ENCODE measurements around the gene FRZB.

The FRZB gene

DNA sequence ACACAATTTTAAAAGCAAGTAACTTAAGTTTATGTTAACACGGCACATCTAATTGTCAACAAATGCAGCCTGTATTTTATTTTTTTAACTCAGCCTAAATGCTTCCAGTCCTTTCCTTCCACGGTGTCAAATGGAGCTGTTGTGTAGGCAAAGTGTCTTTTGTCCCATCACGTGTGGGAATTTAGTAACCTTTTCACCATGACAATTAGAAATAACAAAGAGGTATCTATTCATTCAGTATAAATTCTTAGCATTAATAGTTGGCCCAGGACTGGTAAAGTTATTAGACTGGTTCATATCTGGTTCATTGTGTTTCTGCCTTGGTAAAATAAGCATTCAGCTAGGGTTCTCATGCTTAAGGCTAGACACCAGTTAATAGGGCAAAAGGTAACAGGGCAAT is 47.9 kb downstream of the FRZB start:
- in situ Hi-C loops (cut with MboI; ENCODE audit: low pct_unique_long_range_greater_than_20kb, low sequenced_read_pairs) = no loop called here
- DNase-seq = no peak

DNA sequence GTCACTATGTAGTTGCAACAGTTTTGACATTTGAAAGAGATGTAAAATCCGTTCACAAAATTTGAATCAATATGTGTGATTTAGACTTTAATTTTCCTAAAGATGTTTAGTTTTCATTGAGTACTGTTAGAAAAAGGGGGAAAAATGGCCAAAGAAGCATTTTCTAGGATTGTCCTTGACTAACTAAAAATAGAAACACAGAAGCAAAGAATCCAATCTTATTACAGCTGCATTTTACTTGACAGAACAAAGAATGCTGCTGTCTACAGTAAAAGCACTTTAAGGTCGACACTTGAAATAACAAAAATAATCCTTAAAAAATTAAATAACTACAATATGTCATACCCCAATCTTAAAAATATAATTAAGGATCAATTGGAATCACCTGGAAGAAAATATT is 48.9 kb downstream of the FRZB start:
- DNase-seq = no peak
- in situ Hi-C loops (cut with MboI; ENCODE audit: low pct_unique_long_range_greater_than_20kb, low sequenced_read_pairs) = no loop called here

GRCh38 chr2:182816866-182817265 is 49.6 kb downstream of the FRZB start:
- no peak for DNase-seq
- in situ Hi-C loops (cut with MboI; ENCODE audit: low pct_unique_long_range_greater_than_20kb, low sequenced_read_pairs) = no loop called here

GRCh38 chr2:182814804-182815203 is 51.6 kb downstream of the FRZB start:
- no peak for DNase-seq
- in situ Hi-C loops (cut with MboI; ENCODE audit: low pct_unique_long_range_greater_than_20kb, low sequenced_read_pairs) = no loop called here

DNA sequence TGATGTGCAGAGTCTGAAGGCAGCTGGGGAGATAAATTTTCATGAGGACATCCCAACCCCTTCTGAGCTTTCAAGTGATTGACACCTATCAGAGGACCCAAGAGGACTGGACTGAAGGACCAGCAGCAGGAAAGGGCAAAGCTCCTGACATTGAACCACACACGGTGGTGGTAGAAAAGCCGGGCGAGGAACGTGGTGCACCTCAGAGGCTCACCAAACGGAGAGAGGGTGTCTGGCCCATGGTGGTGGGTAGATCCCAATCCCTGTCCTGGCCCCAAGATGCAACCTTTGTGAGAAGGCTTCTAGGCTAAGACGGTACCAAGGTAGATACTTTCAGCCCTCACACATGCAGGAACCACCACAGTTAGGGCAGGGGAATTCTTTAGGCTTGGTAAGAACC is 52.1 kb downstream of the FRZB start:
- in situ Hi-C loops (cut with MboI; ENCODE audit: low pct_unique_long_range_greater_than_20kb, low sequenced_read_pairs) = no loop called here

DNA sequence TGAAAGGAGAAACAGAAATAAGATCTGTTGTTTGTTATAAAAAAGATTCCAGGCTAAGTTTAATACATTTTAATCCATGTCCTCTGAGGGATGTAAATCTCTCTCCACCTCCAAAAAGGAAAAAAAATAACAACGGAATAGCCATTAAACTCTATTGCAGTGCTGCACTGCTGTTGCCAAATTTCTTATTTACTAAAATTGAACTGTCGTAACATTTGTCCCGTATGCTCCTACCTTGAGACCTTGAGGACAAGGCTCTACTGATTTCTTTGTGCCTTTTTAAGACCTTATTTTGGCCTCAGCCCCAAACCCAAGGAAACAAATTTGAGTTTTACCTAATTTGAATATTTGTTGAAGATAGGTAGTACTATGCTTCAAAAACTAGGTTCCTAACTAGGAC is 56.4 kb downstream of the FRZB start:
- DNase-seq = no peak
- in situ Hi-C loops (cut with MboI; ENCODE audit: low pct_unique_long_range_greater_than_20kb, low sequenced_read_pairs) = no loop called here

More for the DNA sequence above, 52.1 kb downstream of the FRZB start:
- no peak for DNase-seq

DNA sequence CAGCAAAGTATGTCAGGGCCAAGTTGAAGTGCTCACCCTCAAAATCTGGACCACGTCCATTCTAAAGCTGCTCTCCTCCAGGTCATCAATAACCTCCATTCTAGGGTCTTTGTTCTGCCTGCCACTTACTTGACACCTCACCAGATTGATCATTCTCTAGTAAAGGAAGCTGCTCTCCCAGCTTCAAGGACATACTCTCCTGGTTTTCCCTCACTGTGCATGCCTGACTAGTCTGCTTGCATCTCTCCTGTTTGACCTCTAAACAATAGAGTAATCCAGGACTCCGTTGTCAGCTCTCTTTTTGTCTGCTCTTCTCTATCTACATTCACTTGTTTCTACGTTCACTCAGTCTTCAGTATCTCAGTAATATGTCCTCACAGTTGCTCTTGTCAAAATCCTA is 59.1 kb downstream of the FRZB start:
- no peak for DNase-seq
- in situ Hi-C loops (cut with MboI; ENCODE audit: low pct_unique_long_range_greater_than_20kb, low sequenced_read_pairs) = no loop called here

DNA sequence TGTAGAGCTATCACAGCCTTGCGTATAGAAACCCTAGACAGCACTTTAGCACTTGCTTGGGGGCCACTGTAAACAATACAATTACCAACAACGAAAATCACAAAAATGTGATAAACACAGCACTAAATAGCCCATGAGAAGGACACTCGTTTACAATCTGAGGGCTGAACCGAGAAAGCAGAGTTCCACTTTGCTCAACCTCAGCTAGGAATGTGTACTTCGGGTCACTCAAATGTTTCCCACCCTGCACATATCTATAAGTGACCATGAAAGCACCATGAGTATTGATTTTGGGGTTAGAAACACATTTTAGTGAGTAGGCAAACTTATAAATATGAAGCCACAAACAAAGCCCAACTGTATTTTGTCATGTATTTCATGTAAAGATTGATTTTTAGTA is 62.3 kb downstream of the FRZB start:
- in situ Hi-C loops (cut with MboI; ENCODE audit: low pct_unique_long_range_greater_than_20kb, low sequenced_read_pairs) = no loop called here
- no peak for DNase-seq

- in situ Hi-C loops (cut with MboI; ENCODE audit: low pct_unique_long_range_greater_than_20kb, low sequenced_read_pairs) = no loop called here
- DNase-seq = no peak
These were observed 67.7 kb downstream of the FRZB start for GRCh38 chr2:182798736-182799135.

DNA sequence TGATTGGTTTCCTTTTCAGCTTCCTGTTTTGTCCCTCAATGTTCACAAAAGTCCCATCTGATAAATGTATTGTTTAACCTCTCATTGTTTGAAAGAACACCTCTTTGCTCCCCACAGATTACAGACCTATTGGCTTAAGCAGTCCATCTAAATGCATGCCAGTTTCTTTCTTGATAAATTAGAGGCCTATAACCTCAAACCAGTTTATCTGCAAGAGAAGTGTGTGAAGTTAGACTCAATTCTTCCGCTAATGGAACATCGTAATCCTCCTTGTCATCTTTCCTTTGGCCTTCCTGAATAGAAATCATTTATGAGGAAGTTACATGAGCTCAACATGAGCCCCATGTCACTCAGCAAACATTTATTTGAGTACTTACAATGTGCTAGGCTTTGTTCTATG is 74.0 kb downstream of the FRZB start:
- in situ Hi-C loops (cut with MboI; ENCODE audit: low pct_unique_long_range_greater_than_20kb, low sequenced_read_pairs) = no loop called here
- DNase-seq = peak; percentile 12

DNA sequence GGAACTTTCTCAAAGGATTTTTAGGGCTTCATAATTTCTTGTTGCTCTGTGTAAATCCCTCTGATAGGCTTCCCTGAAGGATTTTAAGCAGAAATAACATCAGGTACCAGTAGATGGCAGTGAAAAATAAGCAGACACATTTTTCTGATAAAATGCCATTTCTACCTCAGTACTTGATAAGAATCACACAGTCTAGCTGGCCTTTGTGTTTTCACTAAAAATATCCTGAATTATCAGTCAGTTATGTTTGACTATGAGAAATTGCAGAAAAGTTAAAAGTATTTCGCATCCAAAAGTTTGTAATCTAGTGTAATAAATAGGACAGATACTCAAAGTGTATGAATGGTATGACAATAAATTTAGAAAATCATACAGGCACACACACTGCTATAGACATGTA is 81.7 kb downstream of the FRZB start:
- in situ Hi-C loops (cut with MboI; ENCODE audit: low pct_unique_long_range_greater_than_20kb, low sequenced_read_pairs) = no loop called here

DNA sequence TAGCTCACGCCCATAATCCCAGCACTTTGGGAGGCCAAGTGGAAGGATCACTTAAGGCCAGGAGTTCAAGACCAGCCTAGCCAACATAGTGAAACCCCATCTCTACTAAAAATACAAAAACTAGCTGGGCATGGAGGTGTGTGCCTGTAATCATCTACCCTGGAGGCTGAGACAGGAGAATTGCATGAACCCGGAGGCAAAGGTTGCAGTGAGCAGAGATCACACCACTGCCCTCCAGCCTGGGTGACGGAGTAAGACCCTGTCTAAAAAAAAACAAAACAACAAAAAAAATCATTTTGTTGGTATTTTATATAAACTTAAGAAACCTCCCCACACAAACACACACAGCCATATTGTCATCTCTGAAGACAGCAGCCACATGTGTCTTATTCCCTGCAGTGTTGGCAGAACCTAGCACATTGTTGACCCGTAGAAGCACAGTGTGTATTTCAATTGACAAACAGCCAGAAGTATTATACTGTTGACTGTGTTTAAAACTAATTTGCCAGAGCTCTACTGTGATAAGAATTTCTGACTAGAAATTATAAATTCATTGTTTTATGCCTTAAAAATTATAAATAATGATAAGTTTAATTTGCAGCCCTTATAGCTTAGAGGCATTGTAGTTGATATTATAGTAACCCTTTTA is 82.3 kb downstream of the FRZB start:
- no peak for DNase-seq
- in situ Hi-C loops (cut with MboI; ENCODE audit: low pct_unique_long_range_greater_than_20kb, low sequenced_read_pairs) = no loop called here

More for the DNA sequence above, 81.7 kb downstream of the FRZB start:
- peak; percentile 46 for DNase-seq
